BJ (cell line): ENCODE results near the gene CALML5. TPM values are rescaled to one million over a fixed set of nuclear protein-coding genes. Genes with fewer than 3 reads are reported as not detected.

Source experiments
- CTCF ChIA-PET: fragments of 350-600 bp; formaldehyde crosslinking; extraction: SDS; loops from one replicate; lab custom pipeline; 2021; ENCODE audit warnings: antibody characterized with exemption, inconsistent platforms; lab: Yijun Ruan, JAX
- POLR2A ChIA-PET: fragments of 300-600 bp; sonication (Branson Sonifier 250); formaldehyde crosslinking; extraction: SDS; loops from one replicate; lab custom pipeline; 2021; ENCODE audit warnings: antibody characterized with exemption; lab: Charles Lee
- DNase-seq: peaks from one replicate; pipeline ENCODE4 v3.0.0-alpha.2; 2011; ENCODE audit warnings: low read depth
- H3K27me3 ChIP-seq: 2 replicates; pipeline ENCODE4 v1.6.0; 2011; ENCODE audit warnings: low read length; ENCODE audit not compliant: control insufficient read depth, insufficient read depth
- H3K36me3 ChIP-seq: 2 replicates; pipeline ENCODE4 v1.5.1; 2011; ENCODE audit warnings: low read length; ENCODE audit not compliant: control insufficient read depth, insufficient read depth
- H3K4me3 ChIP-seq: 2 replicates; pipeline ENCODE4 v1.5.1; 2011; ENCODE audit warnings: low read depth, mild to moderate bottlenecking, control low read depth, low read length
- polyA plus RNA-seq: library from polyadenylated mRNA; depleted of rRNA; stranded (reverse); fragments of >200 nt; gene quantifications from 2 replicates; pipeline ENCODE4 v1.2.3, GENCODE V29; 2011
- TF ChIP-seq, protein P1 (sequence below): IDR thresholded peaks from 2 replicates; pipeline ENCODE4 v1.5.1; 2011; ENCODE audit warnings: low read depth, mild to moderate bottlenecking, control low read depth, inconsistent platforms, low read length, moderate library complexity; ENCODE audit not compliant: insufficient read depth

The CALML5 gene
- polyA plus RNA-seq, 1 experiment = not detected

DNA sequence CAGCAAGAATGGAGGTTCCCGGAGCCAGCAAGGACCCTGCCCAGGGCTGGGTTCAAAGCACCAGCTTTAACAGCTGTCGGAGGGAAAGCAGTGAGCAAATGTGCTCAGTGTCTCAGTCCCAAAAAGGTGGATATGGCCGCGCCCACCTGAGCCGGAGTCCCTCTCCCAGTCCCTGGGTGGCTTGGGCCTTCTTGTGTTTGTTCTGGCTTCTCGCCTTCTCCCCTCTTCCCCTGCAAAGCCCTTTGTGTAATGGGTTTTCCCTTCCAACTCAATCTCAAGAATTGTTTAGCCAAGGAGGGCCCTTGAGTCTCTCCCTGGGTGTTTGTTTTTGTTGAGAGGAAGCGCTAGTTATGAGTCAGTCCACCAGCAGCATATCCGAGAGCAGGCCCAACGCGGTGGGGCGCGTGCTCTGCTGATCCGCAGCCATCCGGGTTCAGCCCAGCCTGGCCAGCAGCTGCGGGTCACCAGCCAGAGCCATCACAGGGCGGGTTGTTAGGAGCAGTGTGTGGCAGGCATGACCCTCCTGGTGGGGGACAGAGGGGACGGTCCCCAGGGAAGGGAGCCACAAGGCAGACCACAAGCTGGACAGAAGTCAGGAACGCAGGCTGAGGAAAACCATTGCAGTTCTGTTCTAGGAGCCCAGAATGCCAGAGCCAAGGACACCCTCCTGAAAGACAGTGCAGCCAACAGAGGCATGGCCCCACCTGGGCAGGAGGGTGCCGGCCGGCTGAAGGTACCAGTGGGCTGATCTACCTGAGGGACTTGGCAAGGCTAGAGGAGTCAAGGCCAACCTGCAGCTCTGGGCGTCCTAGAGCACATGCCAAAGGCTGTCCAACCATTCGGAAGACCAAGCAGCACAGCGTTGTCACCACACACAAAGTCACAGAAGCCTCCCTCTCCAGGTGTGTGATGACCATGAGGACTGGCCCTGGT is 46.7 kb upstream of the CALML5 start:
- Histone ChIP-seq H3K27me3 (no peaks in the 10 kb centered on the region), H3K4me3 (no peak overlapping the region), H3K36me3 (no peaks in the 10 kb centered on the region)
- TF ChIP-seq, protein P1, sequence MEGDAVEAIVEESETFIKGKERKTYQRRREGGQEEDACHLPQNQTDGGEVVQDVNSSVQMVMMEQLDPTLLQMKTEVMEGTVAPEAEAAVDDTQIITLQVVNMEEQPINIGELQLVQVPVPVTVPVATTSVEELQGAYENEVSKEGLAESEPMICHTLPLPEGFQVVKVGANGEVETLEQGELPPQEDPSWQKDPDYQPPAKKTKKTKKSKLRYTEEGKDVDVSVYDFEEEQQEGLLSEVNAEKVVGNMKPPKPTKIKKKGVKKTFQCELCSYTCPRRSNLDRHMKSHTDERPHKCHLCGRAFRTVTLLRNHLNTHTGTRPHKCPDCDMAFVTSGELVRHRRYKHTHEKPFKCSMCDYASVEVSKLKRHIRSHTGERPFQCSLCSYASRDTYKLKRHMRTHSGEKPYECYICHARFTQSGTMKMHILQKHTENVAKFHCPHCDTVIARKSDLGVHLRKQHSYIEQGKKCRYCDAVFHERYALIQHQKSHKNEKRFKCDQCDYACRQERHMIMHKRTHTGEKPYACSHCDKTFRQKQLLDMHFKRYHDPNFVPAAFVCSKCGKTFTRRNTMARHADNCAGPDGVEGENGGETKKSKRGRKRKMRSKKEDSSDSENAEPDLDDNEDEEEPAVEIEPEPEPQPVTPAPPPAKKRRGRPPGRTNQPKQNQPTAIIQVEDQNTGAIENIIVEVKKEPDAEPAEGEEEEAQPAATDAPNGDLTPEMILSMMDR = no peak
- CTCF ChIA-PET = interaction anchor here (2.4 kb wide), 1 partner anchor 77 kb away, joined by 11 read pairs; no protein-coding TSS in a partner anchor
- POLR2A ChIA-PET = no interaction called here
- no peak for DNase-seq

DNA sequence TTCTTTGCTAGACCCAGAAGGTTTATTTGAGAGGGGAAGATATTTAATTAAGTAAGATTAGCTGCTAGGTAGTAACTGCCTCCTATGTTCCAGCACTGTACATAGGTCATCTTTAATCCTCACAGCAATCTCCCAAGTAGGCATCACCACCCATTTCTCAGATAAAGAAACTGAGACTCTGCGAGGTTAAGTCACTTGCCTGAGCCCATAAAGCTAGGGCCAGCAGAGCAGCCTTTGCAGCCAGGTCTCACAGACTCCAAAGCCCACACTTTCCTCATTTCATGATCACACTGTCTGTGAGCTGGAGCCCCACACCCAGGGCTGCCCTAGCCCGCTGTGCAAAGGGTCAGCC is 46.0 kb upstream of the CALML5 start:
- H3K36me3 ChIP-seq = no peaks in the 10 kb centered on the region
- TF ChIP-seq, protein P1 = no peak
- ChIA-PET POLR2A (no interaction called here), CTCF (no interaction called here)
- no peaks in the 10 kb centered on the region for H3K27me3 ChIP-seq
- H3K4me3 ChIP-seq = no peak overlapping the region
- DNase-seq = no peak

DNA sequence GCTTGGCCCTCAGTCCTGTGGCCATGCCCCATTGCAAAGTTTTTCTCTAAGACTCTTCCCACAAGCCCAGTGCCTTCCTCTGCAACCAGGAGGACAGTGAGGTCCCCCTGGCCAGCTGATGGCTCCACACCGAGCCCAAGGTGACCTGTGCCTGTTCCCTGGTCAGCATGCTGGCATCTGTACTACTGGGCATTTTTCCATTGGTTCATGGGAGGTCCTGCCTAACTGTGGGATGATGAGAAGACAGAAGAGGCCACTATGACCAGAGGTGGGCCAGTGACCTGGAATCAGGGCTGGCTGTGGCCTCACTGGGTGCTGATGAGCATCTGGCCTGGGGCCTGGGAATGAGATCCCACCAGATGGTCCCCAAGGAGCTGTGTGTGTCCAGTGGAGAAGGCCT is 45.6 kb upstream of the CALML5 start:
- no peak overlapping the region for H3K4me3 ChIP-seq
- no peak for DNase-seq
- no peaks in the 10 kb centered on the region for H3K27me3 ChIP-seq
- POLR2A ChIA-PET = no interaction called here
- H3K36me3 ChIP-seq = no peaks in the 10 kb centered on the region
- TF ChIP-seq, protein P1 = no peak
- CTCF ChIA-PET = no interaction called here

DNA sequence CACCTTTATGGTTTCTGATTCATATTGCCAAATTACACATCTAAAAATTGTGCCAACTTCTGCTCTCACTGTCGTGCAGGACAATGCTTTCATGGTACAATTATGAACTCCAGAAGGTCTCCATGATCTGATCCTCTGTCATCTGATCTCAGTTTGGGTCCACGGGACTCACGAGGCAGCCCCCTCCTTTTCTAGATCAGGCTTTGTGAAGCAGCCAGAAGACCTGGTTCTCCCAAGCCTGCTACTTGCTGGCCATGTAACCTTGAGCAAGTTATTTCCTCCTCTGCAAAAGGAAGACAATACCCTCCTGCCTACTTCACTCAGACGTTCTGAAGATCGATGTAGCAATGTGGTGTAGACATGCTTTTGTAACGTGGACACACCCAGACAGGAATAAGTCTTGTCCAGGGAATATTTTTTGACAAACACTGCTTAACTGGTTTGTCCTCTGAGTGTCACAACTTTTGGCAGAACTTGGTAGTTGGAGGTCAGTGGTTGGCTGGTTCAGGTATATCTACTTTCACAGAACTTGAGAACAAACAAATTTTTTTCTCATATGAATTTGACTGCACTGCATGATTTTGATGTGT is 44.9 kb upstream of the CALML5 start:
- ChIA-PET POLR2A (no interaction called here), CTCF (no interaction called here)
- no peak overlapping the region for H3K4me3 ChIP-seq
- no peak for DNase-seq
- H3K27me3 ChIP-seq = no peaks in the 10 kb centered on the region
- no peaks in the 10 kb centered on the region for H3K36me3 ChIP-seq
- TF ChIP-seq, protein P1 = no peak

DNA sequence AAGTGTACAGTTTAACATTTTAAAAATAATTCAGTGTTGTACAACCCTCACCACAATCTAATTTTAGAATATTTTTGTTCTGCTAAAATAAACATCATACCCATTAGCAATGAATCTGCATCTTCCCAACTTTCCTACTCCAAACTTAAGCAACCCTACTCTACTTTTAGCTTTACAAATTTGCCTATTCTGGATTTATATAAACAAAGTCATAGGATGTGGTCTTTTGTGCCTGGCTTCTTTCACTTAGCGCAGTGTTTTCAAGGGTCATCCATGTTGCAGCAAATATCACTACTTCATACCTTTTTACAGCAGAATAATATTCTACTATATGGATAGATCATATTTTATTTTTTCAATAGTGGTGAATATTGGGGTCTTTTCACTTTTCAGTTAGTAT is 44.3 kb upstream of the CALML5 start:
- no peak for DNase-seq
- Histone ChIP-seq H3K36me3 (no peaks in the 10 kb centered on the region), H3K4me3 (no peak overlapping the region), H3K27me3 (no peaks in the 10 kb centered on the region)
- POLR2A ChIA-PET = no interaction called here
- CTCF ChIA-PET = interaction anchor here (1.1 kb wide), 1 partner anchor 9 kb away, joined by 4 read pairs; no protein-coding TSS in a partner anchor
- TF ChIP-seq, protein P1 = no peak
